K562 (cell line): ENCODE results near the gene BBS5. TPM values are rescaled to one million over a fixed set of nuclear protein-coding genes. Genes with fewer than 3 reads are reported as not detected.

Source experiments
- ATAC-seq: fragments of 200-7000 bp; cut with Tn5 transposase; 3 replicates; pipeline ENCODE4 v1.9.1; 2020; ENCODE audit warnings: moderate library complexity
- BruUV-seq: library from RNA; stranded (reverse); fragments of 400-500 nt; replicated peaks from 2 replicates; lab custom pipeline; 2021; lab: Mats Ljungman, UMichigan
- CTCF ChIA-PET: fragments of 300-600 bp; formaldehyde crosslinking; extraction: SDS; loops from one replicate; lab custom pipeline; 2021; ENCODE audit warnings: low intra/inter-chr PET ratio; lab: Yijun Ruan, JAX
- POLR2A ChIA-PET: fragments of 300-600, 350-650 bp; sonication (Branson Sonifier 250); formaldehyde crosslinking; extraction: SDS; loops from one replicate; lab custom pipeline; 2021; ENCODE audit warnings: antibody characterized with exemption, inconsistent platforms; lab: Yijun Ruan, JAX
- DNase-seq, 4 experiments: peaks; one replicate each; pipeline versions ENCODE4 v3.0.0 to v3.0.0-alpha.2; 2011 to 2018; ENCODE audit warnings: low spot score in 3 of 4, mixed read lengths in 3 of 4; ENCODE audit errors: extremely low read depth in 1 of 4
- FAIRE-seq: peaks from 2 replicates; lab custom pipeline; 2011; peaks lifted over from hg19 to GRCh38; lab: Jason Lieb, UNC
- H2AFZ ChIP-seq: 2 replicates; pipeline ENCODE4 v1.6.0; 2011; ENCODE audit warnings: low read depth, low read length, control low read depth, inconsistent platforms
- H3K27ac ChIP-seq: fragments of 200-600 bp; 3 replicates; pipeline ENCODE4 v1.8.0; 2011; ENCODE audit warnings: low read depth, mild to moderate bottlenecking, control low read depth, inconsistent platforms, low read length, moderate library complexity, mixed read lengths; ENCODE audit errors: extremely low read depth
- H3K27me3 ChIP-seq, 2 experiments: fragments of 300-600 bp in 1 of 2; 2 replicates in 1 of 2; 3 replicates in 1 of 2; pipeline versions ENCODE4 v1.6.0 to v1.8.0; 2011; ENCODE audit warnings: inconsistent platforms in 2 of 2, low read length in 2 of 2, mild to moderate bottlenecking in 1 of 2, mixed read lengths in 1 of 2, moderate library complexity in 1 of 2; ENCODE audit not compliant: control insufficient read depth in 2 of 2, insufficient read depth in 2 of 2
- H3K36me3 ChIP-seq: fragments of 300-600 bp; 3 replicates; pipeline ENCODE4 v1.8.0; 2011; ENCODE audit warnings: mild to moderate bottlenecking, low read length, inconsistent platforms; ENCODE audit not compliant: control insufficient read depth, insufficient read depth
- H3K4me1 ChIP-seq, 2 experiments: fragments of 200-600 bp in 1 of 2; replicated peaks in 1 of 2; 2 replicates in 1 of 2; 3 replicates in 1 of 2; pipeline versions ENCODE4 v1.5.1 to v1.8.0; 2011; ENCODE audit warnings: inconsistent platforms in 2 of 2, low read length in 2 of 2, mild to moderate bottlenecking in 1 of 2, mixed read lengths in 1 of 2, moderate library complexity in 1 of 2; ENCODE audit not compliant: control insufficient read depth in 2 of 2, insufficient read depth in 2 of 2
- H3K4me2 ChIP-seq: 2 replicates; pipeline ENCODE4 v1.6.1; 2011; ENCODE audit warnings: low read length, control low read depth, inconsistent platforms, mixed read lengths; ENCODE audit not compliant: insufficient read depth
- H3K4me3 ChIP-seq: fragments of 200-600 bp; sonication (generic), shearing (Covaris generic); 2 replicates; pipeline ENCODE4 v1.5.1; 2016; ENCODE audit warnings: control low read depth, inconsistent platforms
- H3K79me2 ChIP-seq: fragments of 200-600 bp; 3 replicates; pipeline ENCODE4 v1.8.0; 2011; ENCODE audit warnings: low read length, inconsistent platforms; ENCODE audit not compliant: control insufficient read depth, insufficient read depth
- H3K9ac ChIP-seq, 2 experiments: 2 replicates each; pipeline versions ENCODE4 v1.6.0 to v1.6.1; 2011; ENCODE audit warnings: low read depth in 2 of 2, low read length in 2 of 2, control low read depth in 1 of 2, inconsistent platforms in 1 of 2, mild to moderate bottlenecking in 1 of 2, mixed read lengths in 1 of 2; ENCODE audit not compliant: insufficient read depth in 1 of 2
- H3K9me1 ChIP-seq: one replicate; pipeline ENCODE4 v1.6.0; 2011; ENCODE audit warnings: inconsistent platforms, mild to moderate bottlenecking, low read length, moderate library complexity; ENCODE audit not compliant: control insufficient read depth, insufficient read depth
- H3K9me3 ChIP-seq: replicated peaks from 2 replicates; pipeline ENCODE4 v1.5.1; 2011; ENCODE audit warnings: low read depth, low read length, inconsistent platforms; ENCODE audit not compliant: control insufficient read depth, insufficient read depth
- H4K20me1 ChIP-seq: replicated peaks from 2 replicates; pipeline ENCODE4 v1.6.1; 2011; ENCODE audit warnings: low read length, inconsistent platforms, mixed read lengths; ENCODE audit not compliant: control insufficient read depth, insufficient read depth
- ARID3B ChIP-seq: fragments of 250-450 bp; sonication (Bioruptor Pico); IDR thresholded peaks from 2 replicates; pipeline ENCODE4 v1.4.0; 2020; ENCODE audit warnings: borderline replicate concordance
- ETS2 ChIP-seq: IDR thresholded peaks from 2 replicates; pipeline ENCODE4 v1.6.1; 2016; ENCODE audit warnings: borderline replicate concordance, missing genetic modification characterization, mild to moderate bottlenecking, moderate library complexity, missing compliant biosample characterization; ENCODE audit not compliant: poor library complexity, severe bottlenecking
- MXI1 ChIP-seq: IDR thresholded peaks from 2 replicates; pipeline ENCODE4 v1.6.1; 2011; ENCODE audit warnings: low read depth, mild to moderate bottlenecking, improper control_type of control experiment, low read length
- NCOA2 ChIP-seq, 2 experiments: fragments of 450-650 bp; IDR thresholded peaks; 2 replicates each; pipeline ENCODE4 v1.6.1; 2018; ENCODE audit warnings: mild to moderate bottlenecking in 2 of 2, moderate library complexity in 1 of 2; ENCODE audit not compliant: partially characterized antibody in 2 of 2
- PHB2 ChIP-seq: fragments of 450-650 bp; IDR thresholded peaks from 2 replicates; pipeline ENCODE4 v1.6.1; 2017; ENCODE audit warnings: low read depth
- POLR2G ChIP-seq: fragments of 200-400 bp; formaldehyde crosslinking; IDR thresholded peaks from 2 replicates; pipeline ENCODE4 v1.6.1; 2017; ENCODE audit warnings: low read depth, mild to moderate bottlenecking, antibody characterized with exemption, low read length, moderate library complexity
- SMARCA5 ChIP-seq: fragments of 450-650 bp; IDR thresholded peaks from 2 replicates; pipeline ENCODE4 v1.6.1; 2016
- SNRNP70 ChIP-seq: fragments of 200-400 bp; formaldehyde crosslinking; optimal IDR thresholded peaks from 2 replicates; pipeline ENCODE3; 2017; ENCODE audit warnings: low read depth, low read length
- TBP ChIP-seq: optimal IDR thresholded peaks from 2 replicates; pipeline ENCODE3; 2011; ENCODE audit warnings: low read depth, low read length, improper control_type of control experiment
- TFAM ChIP-seq: fragments of 250-450 bp; sonication (Bioruptor Pico); conservative IDR thresholded peaks from 2 replicates; pipeline ENCODE4 v1.5.0; 2021; ENCODE audit warnings: mild to moderate bottlenecking, moderate library complexity
- TRIM25 ChIP-seq: fragments of 450-650 bp; IDR thresholded peaks from 2 replicates; pipeline ENCODE4 v1.7.0; 2016; ENCODE audit warnings: borderline replicate concordance
- ZNF280A ChIP-seq: fragments of 450-650 bp; IDR thresholded peaks from 2 replicates; pipeline ENCODE4 v1.6.1; 2018; ENCODE audit warnings: mild to moderate bottlenecking, low read depth; ENCODE audit not compliant: partially characterized antibody
- ZNF584 ChIP-seq: fragments of 200-800 bp; sonication (Bioruptor generic); IDR thresholded peaks from 2 replicates; pipeline ENCODE4 v1.6.1; 2016; ENCODE audit warnings: low read depth, mild to moderate bottlenecking, missing genetic modification characterization, missing compliant biosample characterization
- WGBS: fragments of 100-300 bp; shearing (Covaris generic); methylation state at CpG from one replicate; pipeline ENCODE4 v1.1.6; 2016; ENCODE audit warnings: low coverage, mixed read lengths; ENCODE audit not compliant: insufficient coverage; ENCODE audit errors: missing lambda C conversion rate; 5-methylcytosine and 5-hydroxymethylcytosine counted together
- in situ Hi-C: fragments of 300-500 bp; cut with MboI; formaldehyde crosslinking; loops from 4 replicates; pipeline ENCODE4 v1.15.0; 2018; ENCODE audit warnings: inconsistent platforms, mixed read lengths
- intact Hi-C: fragments of 100-400 bp; cut with micrococcal nuclease; formaldehyde crosslinking; loops from 2 replicates; pipeline ENCODE4 v1.14.2; 2022
- polyA plus RNA-seq, 8 experiments: library from polyadenylated mRNA; depleted of rRNA in 4 of 8; stranded (reverse) in 5 of 8; unstranded in 3 of 8; fragments of >200 nt; fragmentation: Nextera tagmentation in 2 of 8; fragmentation: Illumina TruSeq in 1 of 8; extraction: Ambion mirVana in 2 of 8; extraction: Trizol in 1 of 8; gene quantifications; 2 replicates each; pipeline versions ENCODE4 v1.2.1 to v1.2.3, GENCODE V29; 2011 to 2014; ENCODE audit warnings: inconsistent platforms in 1 of 8, missing spikeins in 1 of 8
- total RNA-seq, 7 experiments: library from RNA; depleted of rRNA in 6 of 7; stranded (reverse); fragments of >200 nt in 6 of 7; fragmentation: Illumina TruSeq in 2 of 7; extraction: Trizol in 2 of 7; gene quantifications; 2 replicates each; pipeline versions ENCODE4 v1.2.1 to v1.2.3, GENCODE V29; 2011 to 2021; ENCODE audit warnings: low replicate concordance in 1 of 7

Gene BBS5
- total and polyA plus RNA-seq, 9 of the 15 experiments (the other 6 are each of a cell fraction or from before 2014, with no cell fraction given) = 0.48 to 6.9 (median 4.3) TPM

- 73% methylated on average over 1 of the region's 1 CpG for WGBS
- CTCF ChIA-PET = no interaction called here
- ATAC-seq = no peak
- H3K4me3 ChIP-seq = no peak overlapping the region
- no peaks in the 10 kb centered on the region for H3K4me1 ChIP-seq
- BruUV-seq = no TSS peak
- no peaks in the 10 kb centered on the region for H3K27me3 ChIP-seq
- POLR2A ChIA-PET = interaction anchor here (0.6 to 1.6 kb wide), 2 partner anchors 11 to 669 kb away, joined by 3 to 5 read pairs; no protein-coding TSS in a partner anchor
- no peak overlapping the region for H3K27ac ChIP-seq
- H3K79me2 ChIP-seq = no peaks in the 10 kb centered on the region
- in situ Hi-C loops (no loop called here), intact Hi-C loops (no loop called here)
- H3K9ac ChIP-seq = no peak overlapping the region
- DNase-seq = no peak
- H3K36me3 ChIP-seq = peaks cover 6% of the 10 kb centered on the region; the same call in 1 of the 3 replicates
- H2AFZ ChIP-seq = no peak overlapping the region
- no peaks in the 10 kb centered on the region for H3K9me3 ChIP-seq
- no peaks in the 10 kb centered on the region for H3K9me1 ChIP-seq
- no peaks in the 10 kb centered on the region for H4K20me1 ChIP-seq
- H3K4me2 ChIP-seq = no peak overlapping the region
- TF ChIP-seq PHB2 = no peak
- TF ChIP-seq MXI1 = no peak
- TF ChIP-seq ZNF280A = no peak
- no peak for TF ChIP-seq TBP
- no peak for TF ChIP-seq NCOA2 (IDR thresholded peaks at IDR 0.05; ENCODE audit: partially characterized antibody in 2 of 2)
- no peak for TF ChIP-seq ARID3B (CRISPR knock-in tag)
- no peak for TF ChIP-seq TRIM25
- no peak for TF ChIP-seq SNRNP70
- no peak for TF ChIP-seq SMARCA5
- TF ChIP-seq TFAM (CRISPR knock-in tag) = no peak
- TF ChIP-seq ZNF584 (CRISPR knock-in tag) = no peak
- no peak for TF ChIP-seq ETS2 (tag)
- TF ChIP-seq POLR2G = no peak
- no peak for FAIRE-seq
Measured at GRCh38 chr2:169485650-169486138, 6.4 kb downstream of the BBS5 start.
